Subcutaneous abdominal adipose tissue (tissue), 5 donors: Measurements from ENCODE around the gene OR5H1.

ENCODE experiments used
- H3K27ac ChIP-seq: one replicate; pipeline ENCODE4 v1.7.0; 2013; ENCODE audit warnings: low read depth, mild to moderate bottlenecking, inconsistent platforms, low read length, moderate library complexity
- H3K27me3 ChIP-seq, 5 donors: one replicate each; pipeline ENCODE4 v1.7.0; 2013; ENCODE audit warnings: low read length in 5 of 5, inconsistent platforms in 1 of 5; ENCODE audit not compliant: control insufficient read depth in 5 of 5, insufficient read depth in 4 of 5
- H3K36me3 ChIP-seq, 5 donors: one replicate each; pipeline ENCODE4 v1.7.0; 2013; ENCODE audit warnings: low read length in 5 of 5; ENCODE audit not compliant: control insufficient read depth in 5 of 5, insufficient read depth in 5 of 5
- H3K4me1 ChIP-seq, 5 donors: one replicate each; pipeline ENCODE4 v1.7.0; 2013; ENCODE audit warnings: low read length in 5 of 5, mild to moderate bottlenecking in 3 of 5, moderate library complexity in 1 of 5; ENCODE audit not compliant: control insufficient read depth in 5 of 5, insufficient read depth in 5 of 5
- H3K4me3 ChIP-seq, 5 donors: one replicate each; pipeline ENCODE4 v1.7.0; 2013; ENCODE audit warnings: low read length in 5 of 5, low read depth in 1 of 5
- H3K9ac ChIP-seq, 5 donors: one replicate each; pipeline ENCODE4 v1.7.0; 2013; ENCODE audit warnings: low read length in 5 of 5, mild to moderate bottlenecking in 4 of 5, moderate library complexity in 3 of 5
- H3K9me3 ChIP-seq, 5 donors: one replicate each; pipeline ENCODE4 v1.7.0; 2013; ENCODE audit warnings: low read length in 5 of 5; ENCODE audit not compliant: control insufficient read depth in 5 of 5
- donor health status: healthy.
- donor health status: healthy.
- donor health status: healthy.
- donor health status: healthy.
- donor health status: healthy.

OR5H1 gene

GRCh38 chr3:98130421-98130820 lies at the start of gene OR5H1:
Gene OR5H1, plus strand, starts transcription at chr3:98130721. Its CDS starts 1,977 bp downstream, at chr3:98132698.
- H3K4me3 ChIP-seq = no peak within 1 kb of the TSS
- H3K9me3 ChIP-seq = no peaks in the 10 kb centered on the region
- H3K27me3 ChIP-seq = no peaks in the 10 kb centered on the region
- no peak within 1 kb of the TSS for H3K9ac ChIP-seq
- H3K4me1 ChIP-seq = no peaks in the 10 kb centered on the region
- no peak within 1 kb of the TSS for H3K27ac ChIP-seq
- no peaks in the 10 kb centered on the region for H3K36me3 ChIP-seq

GRCh38 chr3:98086873-98087272 lies 43.6 kb upstream of the OR5H1 start, which contains the start of gene OR5AC2:
Gene OR5AC2, plus strand, starts transcription at chr3:98087173. Its CDS starts 0 bp downstream, at chr3:98087173.
- Histone ChIP-seq H3K36me3 (no peaks in the 10 kb centered on the region), H3K4me1 (no peaks in the 10 kb centered on the region), H3K9ac (no peak within 1 kb of the TSS), H3K27ac (no peak within 1 kb of the TSS), H3K9me3 (no peaks in the 10 kb centered on the region), H3K4me3 (no peak within 1 kb of the TSS), H3K27me3 (no peaks in the 10 kb centered on the region)

GRCh38 chr3:98095882-98096281 lies 34.6 kb upstream of the OR5H1 start:
- Histone ChIP-seq H3K4me3 (no peak overlapping the region), H3K27me3 (peaks cover 0 to 2% (median 0%) of the 10 kb centered on the region in 5 donors), H3K9me3 (peaks cover 0 to 10% (median 0%) of the 10 kb centered on the region in 5 donors), H3K27ac (no peak overlapping the region), H3K4me1 (no peaks in the 10 kb centered on the region), H3K36me3 (no peaks in the 10 kb centered on the region), H3K9ac (no peak overlapping the region)

GRCh38 chr3:98099848-98100247 lies 30.7 kb upstream of the OR5H1 start:
- Histone ChIP-seq H3K36me3 (no peaks in the 10 kb centered on the region), H3K27me3 (peaks cover 0 to 2% (median 0%) of the 10 kb centered on the region in 5 donors), H3K9ac (no peak overlapping the region), H3K4me1 (no peaks in the 10 kb centered on the region), H3K27ac (no peak overlapping the region), H3K9me3 (peaks cover 0 to 8% (median 0%) of the 10 kb centered on the region in 5 donors), H3K4me3 (no peak overlapping the region)

- H3K27me3 ChIP-seq = no peaks in the 10 kb centered on the region
- no peak overlapping the region for H3K4me3 ChIP-seq
- H3K27ac ChIP-seq = no peak overlapping the region
- H3K9me3 ChIP-seq = peaks cover under 1 to 44% (median 33%) of the 10 kb centered on the region in 5 donors
- no peaks in the 10 kb centered on the region for H3K4me1 ChIP-seq
- H3K36me3 ChIP-seq = no peaks in the 10 kb centered on the region
- no peak overlapping the region for H3K9ac ChIP-seq
These were observed 22.4 kb upstream of the OR5H1 start for GRCh38 chr3:98108162-98108561.

- no peak overlapping the region for H3K9ac ChIP-seq
- no peaks in the 10 kb centered on the region for H3K27me3 ChIP-seq
- H3K4me1 ChIP-seq = no peaks in the 10 kb centered on the region
- H3K4me3 ChIP-seq = no peak overlapping the region
- H3K36me3 ChIP-seq = no peaks in the 10 kb centered on the region
- no peak overlapping the region for H3K27ac ChIP-seq
- H3K9me3 ChIP-seq = peaks cover 4 to 47% (median 42%) of the 10 kb centered on the region in 5 donors
These were observed 20.5 kb upstream of the OR5H1 start for GRCh38 chr3:98109807-98110549.

GRCh38 chr3:98110550-98110908 lies 20.0 kb upstream of the OR5H1 start:
- Histone ChIP-seq H3K4me3 (no peak overlapping the region), H3K9me3 (peaks cover 4 to 47% (median 42%) of the 10 kb centered on the region in 5 donors), H3K27me3 (no peaks in the 10 kb centered on the region), H3K4me1 (no peaks in the 10 kb centered on the region), H3K36me3 (no peaks in the 10 kb centered on the region), H3K9ac (no peak overlapping the region), H3K27ac (no peak overlapping the region)

GRCh38 chr3:98114264-98114663 lies 16.3 kb upstream of the OR5H1 start:
- peak overlapping the region in 1 of 5 donors; percentile 1 for H3K4me3 ChIP-seq
- H3K4me1 ChIP-seq = no peaks in the 10 kb centered on the region
- no peak overlapping the region for H3K27ac ChIP-seq
- H3K36me3 ChIP-seq = no peaks in the 10 kb centered on the region
- H3K9ac ChIP-seq = no peak overlapping the region
- H3K27me3 ChIP-seq = no peaks in the 10 kb centered on the region
- peaks cover 4 to 51% (median 44%) of the 10 kb centered on the region in 5 donors for H3K9me3 ChIP-seq

- H3K4me3 ChIP-seq = no peak overlapping the region
- no peak overlapping the region for H3K27ac ChIP-seq
- no peak overlapping the region for H3K9ac ChIP-seq
- no peaks in the 10 kb centered on the region for H3K27me3 ChIP-seq
- H3K36me3 ChIP-seq = no peaks in the 10 kb centered on the region
- peaks cover 0 to 38% (median 32%) of the 10 kb centered on the region in 5 donors for H3K9me3 ChIP-seq
- H3K4me1 ChIP-seq = no peaks in the 10 kb centered on the region
These were observed 14.8 kb upstream of the OR5H1 start for GRCh38 chr3:98115717-98116116.

- Histone ChIP-seq H3K36me3 (no peaks in the 10 kb centered on the region), H3K9me3 (no peaks in the 10 kb centered on the region), H3K27me3 (no peaks in the 10 kb centered on the region), H3K9ac (no peak overlapping the region), H3K4me1 (no peaks in the 10 kb centered on the region), H3K27ac (no peak overlapping the region), H3K4me3 (no peak overlapping the region)
These were observed 6.1 kb downstream of the OR5H1 start for GRCh38 chr3:98136631-98137030.
